ENCODE results near the gene FSTL5. TPM values are rescaled to one million over a fixed set of nuclear protein-coding genes. Genes with fewer than 3 reads are reported as not detected.

The FSTL5 gene
- total RNA-seq, 1 experiment from 2014 or later = 0.55 TPM

- POLR2A ChIA-PET = no interaction called here
- Mint-ChIP-seq H3K27me3 (ENCODE audit: low read depth) (no peaks in the 10 kb centered on the region), H3K36me3 (no peaks in the 10 kb centered on the region), H3K4me3 (no peak overlapping the region), H3K9me3 (no peaks in the 10 kb centered on the region), H3K27ac (no peak overlapping the region), H3K4me1 (peaks cover 8% of the 10 kb centered on the region)
- ATAC-seq (no peak), DNase-seq (ENCODE audit: low spot score) (no peak)
- CTCF ChIA-PET = no interaction called here
- TF ChIP-seq NR1H2 (CRISPR knock-in tag; IDR thresholded peaks at IDR 0.05) = no peak
- TF ChIP-seq TP53 (CRISPR knock-in tag; IDR thresholded peaks at IDR 0.05) = no peak
- TF ChIP-seq GTF2I (CRISPR knock-in tag; conservative IDR thresholded peaks at IDR 0.05) = no peak
- no peak for TF ChIP-seq GRHL2 (CRISPR knock-in tag; IDR thresholded peaks at IDR 0.05; ENCODE audit: insufficient replicate concordance, severe bottlenecking)
- TF ChIP-seq ZNF219 (CRISPR knock-in tag; IDR thresholded peaks at IDR 0.05; ENCODE audit: borderline replicate concordance) = no peak
- TF ChIP-seq RORB (CRISPR knock-in tag; IDR thresholded peaks at IDR 0.05) = no peak
- TF ChIP-seq MXD4 (CRISPR knock-in tag; IDR thresholded peaks at IDR 0.05; ENCODE audit: borderline replicate concordance) = no peak
- TF ChIP-seq IRF1 (CRISPR knock-in tag; IDR thresholded peaks at IDR 0.05) = no peak
- no peak for TF ChIP-seq FOXK1 (CRISPR knock-in tag; IDR thresholded peaks at IDR 0.05)
- TF ChIP-seq E2F4 (CRISPR knock-in tag; IDR thresholded peaks at IDR 0.05; ENCODE audit: borderline replicate concordance, low read depth) = no peak
- no peak for TF ChIP-seq ZNF281 (CRISPR knock-in tag; IDR thresholded peaks at IDR 0.05)
- TF ChIP-seq ZNF423 (CRISPR knock-in tag; IDR thresholded peaks at IDR 0.05) = no peak
- no peak for TF ChIP-seq ETV6 (CRISPR knock-in tag; IDR thresholded peaks at IDR 0.05)
- TF ChIP-seq CDX4 (CRISPR knock-in tag; IDR thresholded peaks at IDR 0.05; ENCODE audit: borderline replicate concordance) = no peak
- TF ChIP-seq PRRX2 (CRISPR knock-in tag; IDR thresholded peaks at IDR 0.05) = no peak
- no peak for TF ChIP-seq ZNF532 (CRISPR knock-in tag; IDR thresholded peaks at IDR 0.05; ENCODE audit: borderline replicate concordance)
- no peak for TF ChIP-seq FOXP4 (CRISPR knock-in tag; IDR thresholded peaks at IDR 0.05)
- TF ChIP-seq SP1 (CRISPR knock-in tag; conservative IDR thresholded peaks at IDR 0.05) = no peak
- TF ChIP-seq ZNF263 (CRISPR knock-in tag; IDR thresholded peaks at IDR 0.05; ENCODE audit: low read depth) = no peak
These were observed 720.9 kb downstream of the FSTL5 start for GRCh38 chr4:161442921-161443320.
